BLaER1 (cell line): ENCODE measurements around the gene GIPC1.
"Not testable (repeated sequence)": the region's sequence is repeated elsewhere in the genome, so short reads cannot be mapped to it uniquely, and the experiment has no call there.

ENCODE experiments used
- H3K27ac ChIP-seq: shearing (Covaris generic); formaldehyde crosslinking; 2 replicates; pipeline ENCODE4 v1.8.1; 2022
- H3K27me3 ChIP-seq: shearing (Covaris generic); formaldehyde crosslinking; 2 replicates; pipeline ENCODE4 v1.8.1; 2022
- H3K36me3 ChIP-seq: shearing (Covaris generic); formaldehyde crosslinking; 2 replicates; pipeline ENCODE4 v1.8.1; 2022
- H3K4me1 ChIP-seq: shearing (Covaris generic); formaldehyde crosslinking; 2 replicates; pipeline ENCODE4 v1.8.1; 2022
- H3K4me2 ChIP-seq: shearing (Covaris generic); formaldehyde crosslinking; 2 replicates; pipeline ENCODE4 v1.8.1; 2022
- H3K4me3 ChIP-seq: shearing (Covaris generic); formaldehyde crosslinking; 2 replicates; pipeline ENCODE4 v1.8.1; 2022
- H3K9ac ChIP-seq: shearing (Covaris generic); formaldehyde crosslinking; 2 replicates; pipeline ENCODE4 v1.8.1; 2022
- H3K9me3 ChIP-seq: shearing (Covaris generic); formaldehyde crosslinking; 2 replicates; pipeline ENCODE4 v1.8.1; 2022
- H4K20me1 ChIP-seq: shearing (Covaris generic); formaldehyde crosslinking; 2 replicates; pipeline ENCODE4 v1.8.1; 2022
- Cebpa-rat ChIP-seq: shearing (Covaris generic); IDR thresholded peaks from 2 replicates; pipeline ENCODE4 v1.8.1; 2022

Gene GIPC1

DNA sequence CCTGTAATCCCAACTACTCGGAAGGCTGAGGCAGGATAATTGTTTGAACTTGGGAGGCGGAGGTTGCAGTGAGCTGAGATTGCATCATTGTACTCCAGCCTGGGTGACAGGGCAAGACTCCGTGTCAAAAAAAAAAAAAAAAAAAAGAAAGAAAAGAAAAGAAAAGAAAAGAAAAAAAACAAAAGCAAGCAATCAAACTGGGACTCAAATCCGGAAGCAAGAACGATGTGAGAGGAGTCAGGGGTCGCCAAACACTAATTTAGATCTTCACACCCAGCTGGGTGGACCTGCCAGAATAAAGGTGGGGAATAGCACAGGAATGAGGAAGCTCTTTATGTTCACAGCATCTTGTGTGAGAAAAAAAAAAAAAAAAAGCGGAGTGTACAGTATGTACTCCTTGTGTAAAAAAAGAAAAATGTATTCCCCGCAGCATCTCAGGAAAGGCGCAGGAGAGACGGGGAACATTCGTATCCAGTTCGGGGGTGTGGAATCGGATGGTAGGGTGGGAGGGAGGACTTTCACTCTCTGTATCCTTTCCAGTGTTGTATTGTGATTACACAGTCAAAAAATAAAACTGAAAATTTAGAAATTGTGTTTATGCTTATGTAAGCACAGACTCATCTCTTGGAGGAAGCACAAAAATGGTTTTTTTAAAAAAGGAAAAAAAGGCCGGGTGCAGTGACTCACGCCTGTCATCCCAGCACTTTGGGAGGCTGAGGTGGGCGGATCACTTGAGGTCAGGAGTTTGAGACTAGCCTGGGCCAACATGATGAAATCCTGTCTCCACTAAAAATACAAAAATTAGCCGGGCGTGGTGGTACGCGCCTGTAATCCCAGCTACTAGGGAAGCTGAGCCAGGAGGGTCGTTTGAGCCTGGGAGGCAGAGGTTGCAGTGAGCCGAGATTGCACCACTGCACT lies 14.6 kb upstream of the GIPC1 start:
- Histone ChIP-seq H3K36me3 (peaks cover 32% of the 10 kb centered on the region), H3K27ac (no peak overlapping the region), H3K9me3 (no peaks in the 10 kb centered on the region), H3K4me1 (peaks cover 43% of the 10 kb centered on the region), H3K4me3 (no peak overlapping the region), H3K9ac (no peak overlapping the region), H3K4me2 (no peak overlapping the region), H3K27me3 (no peaks in the 10 kb centered on the region), H4K20me1 (peaks cover 27% of the 10 kb centered on the region)
- TF ChIP-seq Cebpa-rat, result no peak

DNA sequence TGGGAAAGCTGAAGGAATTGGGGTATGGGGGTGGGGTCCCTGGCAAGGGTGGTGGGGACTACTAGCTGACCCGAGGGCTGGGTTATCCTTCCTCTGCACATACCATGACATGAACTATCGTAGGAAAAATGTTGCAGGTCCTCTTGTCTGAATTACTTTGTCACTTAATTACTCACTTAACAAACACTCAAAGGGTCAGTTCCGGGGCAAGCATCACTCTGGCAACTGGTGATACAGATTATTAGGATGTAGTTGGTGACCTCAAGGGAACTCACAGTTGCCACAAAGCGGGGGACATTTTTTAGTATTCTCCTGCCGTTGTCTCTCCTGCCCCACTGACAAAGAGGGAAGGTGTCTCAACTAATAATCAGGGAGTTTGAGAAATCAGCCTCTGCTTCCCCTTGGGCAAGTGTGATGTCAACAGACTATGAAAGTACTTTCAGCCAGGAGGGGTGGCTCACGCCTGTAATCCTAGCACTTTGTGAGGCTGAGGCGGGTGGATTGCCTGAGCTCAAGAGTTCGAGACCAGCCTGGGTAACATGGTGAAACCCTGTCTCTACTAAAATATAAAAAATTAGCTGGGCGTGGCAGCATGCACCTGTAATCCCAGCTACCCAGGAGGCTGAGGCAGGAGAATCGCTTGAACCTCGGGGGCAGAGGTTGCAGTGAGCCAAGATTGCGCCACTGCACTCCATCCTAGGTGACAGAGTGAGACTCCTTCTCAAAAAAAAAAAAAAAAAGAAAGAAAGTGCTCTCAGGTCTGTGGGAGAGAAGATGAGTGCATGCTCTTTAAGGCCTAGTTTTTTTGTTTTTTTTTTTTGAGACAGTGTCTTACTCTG lies 12.0 kb upstream of the GIPC1 start:
- H3K4me2 ChIP-seq, result no peak overlapping the region
- H3K9ac ChIP-seq, result no peak overlapping the region
- H3K27me3 ChIP-seq, result no peaks in the 10 kb centered on the region
- H3K36me3 ChIP-seq, result peaks cover 6% of the 10 kb centered on the region; the same call in 1 of the 2 replicates
- H3K4me1 ChIP-seq, result peaks cover 29% of the 10 kb centered on the region
- H3K4me3 ChIP-seq, result no peak overlapping the region
- no peak overlapping the region for H3K27ac ChIP-seq
- H3K9me3 ChIP-seq, result no peaks in the 10 kb centered on the region
- TF ChIP-seq Cebpa-rat, result no peak
- 0 out of 2 replicates have a peak, but pooled peaks cover under 1% of the 10 kb centered on the region for H4K20me1 ChIP-seq

DNA sequence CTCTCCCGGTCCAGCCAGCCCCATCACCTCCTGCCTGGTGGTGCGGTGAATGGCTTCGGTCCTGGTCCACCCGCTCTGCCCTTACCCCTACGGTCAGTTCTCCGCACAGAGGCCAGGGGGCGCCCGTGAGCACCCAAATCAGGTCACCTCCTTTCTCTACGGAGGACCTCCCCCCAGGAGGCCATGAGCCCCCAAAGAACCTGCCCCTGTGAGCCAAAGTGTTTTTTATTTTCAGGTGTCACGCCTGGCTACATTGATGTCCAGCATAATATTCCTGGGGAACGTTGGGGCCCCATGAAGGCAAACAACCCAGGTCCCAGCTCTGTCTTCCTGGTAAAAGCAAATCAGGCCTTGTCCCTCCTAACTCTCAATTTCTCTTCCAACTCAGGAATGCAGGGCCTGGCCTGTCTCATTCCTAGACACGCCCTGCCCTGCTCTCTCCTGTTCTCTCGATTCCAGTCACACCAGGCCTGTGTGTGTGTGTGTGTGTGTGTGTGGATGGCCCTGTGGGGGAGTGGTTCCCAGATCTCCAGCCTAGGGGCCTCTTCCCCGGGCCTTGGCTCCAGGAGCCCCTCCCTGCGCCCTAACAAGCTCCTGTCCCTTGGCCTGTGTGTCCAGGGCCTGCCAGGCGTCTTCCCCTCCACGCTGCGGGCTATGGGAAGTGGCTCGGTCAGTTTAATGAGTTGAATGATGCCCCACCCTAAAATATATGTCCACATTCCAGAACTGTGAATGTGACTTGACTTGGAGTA lies 9.7 kb upstream of the GIPC1 start:
- Histone ChIP-seq H3K4me2 (no peak overlapping the region), H3K27ac (no peak overlapping the region), H3K9me3 (no peaks in the 10 kb centered on the region), H3K36me3 (no peaks in the 10 kb centered on the region), H3K4me1 (peaks cover 22% of the 10 kb centered on the region), H4K20me1 (no peaks in the 10 kb centered on the region), H3K9ac (no peak overlapping the region), H3K27me3 (no peaks in the 10 kb centered on the region), H3K4me3 (no peak overlapping the region)
- no peak for TF ChIP-seq Cebpa-rat

DNA sequence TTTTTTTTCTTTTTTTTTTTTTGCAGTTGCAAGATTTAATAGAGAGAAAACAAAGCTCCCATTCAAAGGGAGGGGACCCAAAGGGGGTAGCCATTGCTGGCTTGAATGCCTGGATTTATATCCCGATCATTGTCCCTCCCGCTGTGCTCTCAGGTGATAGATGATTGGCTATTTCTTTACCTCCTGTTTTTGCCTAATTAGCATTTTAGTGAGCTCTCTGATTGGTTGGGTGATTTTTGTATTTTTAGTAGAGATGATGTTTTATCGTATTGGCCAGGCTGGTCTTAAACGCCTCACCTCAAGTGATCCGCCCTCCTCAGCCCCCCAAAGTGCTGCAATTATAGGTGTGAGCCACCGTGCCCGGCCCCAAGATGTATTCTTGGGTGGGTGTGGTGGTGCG lies 8.6 kb upstream of the GIPC1 start:
- H3K9ac ChIP-seq, H4K20me1 ChIP-seq, H3K4me2 ChIP-seq, H3K27ac ChIP-seq, H3K4me3 ChIP-seq, H3K27me3 ChIP-seq, H3K36me3 ChIP-seq, H3K9me3 ChIP-seq: not testable (repeated sequence)
- peaks cover 20% of the 10 kb centered on the region for H3K4me1 ChIP-seq

DNA sequence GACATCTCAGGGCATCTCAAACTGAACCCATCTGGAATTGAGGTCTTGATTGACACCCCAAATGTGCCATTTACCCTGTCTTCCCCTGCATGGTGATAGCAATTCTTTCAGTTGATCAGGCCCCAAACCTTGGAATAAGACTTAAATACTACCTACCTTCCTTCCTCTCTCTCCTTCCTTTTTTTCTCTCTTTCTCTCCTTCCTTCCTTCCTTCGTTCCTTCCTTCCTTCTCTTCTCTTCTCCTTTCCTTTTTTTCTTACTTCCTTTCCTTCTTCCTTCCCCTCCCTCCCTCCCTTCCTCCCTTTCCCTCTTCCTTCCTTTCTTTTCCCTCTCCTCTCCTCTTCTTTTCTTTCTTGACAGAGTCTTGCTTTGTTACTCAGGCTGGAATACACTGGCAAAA lies 7.4 kb upstream of the GIPC1 start:
- no peaks in the 10 kb centered on the region for H3K36me3 ChIP-seq
- no peak overlapping the region for H3K27ac ChIP-seq
- peaks cover 20% of the 10 kb centered on the region for H3K4me1 ChIP-seq
- no peak overlapping the region for H3K9ac ChIP-seq
- H3K9me3 ChIP-seq, result no peaks in the 10 kb centered on the region
- no peak overlapping the region; the same call in 1 of the 2 replicates for H3K4me2 ChIP-seq
- no peak overlapping the region for H3K4me3 ChIP-seq
- TF ChIP-seq Cebpa-rat, result no peak
- H3K27me3 ChIP-seq, result no peaks in the 10 kb centered on the region
- no peaks in the 10 kb centered on the region for H4K20me1 ChIP-seq

DNA sequence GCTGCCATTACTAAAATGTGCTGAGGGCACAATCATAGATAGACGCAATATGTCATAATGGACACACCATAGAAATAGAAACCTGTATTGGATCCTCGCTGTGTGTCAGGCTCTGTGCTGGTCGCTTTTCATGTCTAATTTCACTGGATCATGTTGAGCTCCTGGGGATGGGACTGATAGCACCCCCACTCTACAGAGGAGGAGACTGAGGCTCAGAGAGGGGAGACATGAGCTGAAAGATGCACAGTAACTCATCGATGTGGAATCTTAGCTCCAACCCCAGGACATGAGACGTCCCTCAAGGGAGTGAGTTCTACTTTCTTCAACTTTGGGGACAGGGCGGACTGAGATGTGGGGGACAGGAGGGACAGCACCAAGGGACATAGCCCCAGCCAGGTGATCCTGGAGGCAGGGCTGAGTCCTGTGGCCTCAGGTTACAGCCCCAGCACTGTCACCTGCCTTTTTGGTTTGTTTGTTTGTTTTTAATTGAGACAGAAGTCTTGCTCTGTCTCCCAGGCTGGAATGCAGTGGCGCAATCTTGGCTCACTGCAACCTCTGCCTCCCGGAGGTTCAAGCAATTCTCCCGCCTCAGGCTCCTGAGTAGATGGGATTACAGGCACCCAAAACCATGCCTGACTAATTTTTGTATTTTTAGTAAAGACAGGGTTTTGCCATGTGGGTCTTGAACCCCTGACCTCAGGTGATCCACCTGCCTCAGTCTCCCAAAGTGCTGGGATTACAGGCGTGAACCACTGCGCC lies 6.6 kb upstream of the GIPC1 start:
- H3K9me3 ChIP-seq, result no peaks in the 10 kb centered on the region
- H3K4me2 ChIP-seq, result no peak overlapping the region
- H3K27me3 ChIP-seq, result no peaks in the 10 kb centered on the region
- H3K36me3 ChIP-seq, result no peaks in the 10 kb centered on the region
- H3K4me3 ChIP-seq, result no peak overlapping the region
- no peak for TF ChIP-seq Cebpa-rat
- H3K9ac ChIP-seq, result no peak overlapping the region
- H3K4me1 ChIP-seq, result peaks cover 20% of the 10 kb centered on the region
- H4K20me1 ChIP-seq, result no peaks in the 10 kb centered on the region
- no peak overlapping the region for H3K27ac ChIP-seq

DNA sequence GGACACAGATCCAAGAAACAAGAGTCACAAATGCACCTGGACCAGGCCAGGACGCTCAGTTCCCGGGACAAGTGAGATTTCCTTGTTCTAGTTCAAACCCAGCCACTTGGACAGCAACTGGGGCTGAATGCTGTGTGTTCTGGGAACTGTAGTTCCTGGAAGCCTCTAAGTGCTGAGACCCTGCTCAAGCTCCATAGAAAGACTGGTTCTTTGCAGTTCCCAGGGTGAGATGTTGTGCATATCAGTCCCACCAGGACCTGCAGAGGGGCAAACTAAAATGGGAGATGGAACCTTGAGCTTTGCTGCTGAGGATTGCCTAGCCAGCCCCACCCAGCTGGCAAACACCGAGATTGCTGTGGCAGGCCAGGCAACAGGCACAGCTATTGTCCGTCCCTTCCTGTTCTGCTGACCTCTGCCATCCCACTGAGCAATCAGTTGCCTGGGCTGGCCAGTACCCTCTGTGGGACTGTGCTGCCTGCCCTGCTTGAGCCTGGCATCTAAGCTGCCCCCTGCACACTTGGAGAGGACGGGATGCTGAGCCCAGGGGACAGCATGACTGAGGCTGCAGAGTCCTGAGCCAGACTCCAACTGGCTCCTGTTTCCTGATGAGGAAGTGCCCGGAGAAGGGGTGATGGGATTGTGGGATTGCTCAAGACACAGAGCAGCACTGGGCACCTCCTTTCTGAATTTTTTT lies 1.4 kb upstream of the GIPC1 start:
- Histone ChIP-seq H3K27me3 (no peaks in the 10 kb centered on the region), H3K9ac (no peak overlapping the region), H4K20me1 (peaks cover 7% of the 10 kb centered on the region; the same call in 1 of the 2 replicates), H3K27ac (no peak overlapping the region), H3K4me1 (peaks cover 22% of the 10 kb centered on the region), H3K4me2 (peak overlapping the region; percentile 90; the same call in 1 of the 2 replicates), H3K36me3 (0 out of 2 replicates have a peak, but pooled peaks cover 4% of the 10 kb centered on the region), H3K9me3 (no peaks in the 10 kb centered on the region), H3K4me3 (no peak overlapping the region)
- TF ChIP-seq Cebpa-rat, result no peak

DNA sequence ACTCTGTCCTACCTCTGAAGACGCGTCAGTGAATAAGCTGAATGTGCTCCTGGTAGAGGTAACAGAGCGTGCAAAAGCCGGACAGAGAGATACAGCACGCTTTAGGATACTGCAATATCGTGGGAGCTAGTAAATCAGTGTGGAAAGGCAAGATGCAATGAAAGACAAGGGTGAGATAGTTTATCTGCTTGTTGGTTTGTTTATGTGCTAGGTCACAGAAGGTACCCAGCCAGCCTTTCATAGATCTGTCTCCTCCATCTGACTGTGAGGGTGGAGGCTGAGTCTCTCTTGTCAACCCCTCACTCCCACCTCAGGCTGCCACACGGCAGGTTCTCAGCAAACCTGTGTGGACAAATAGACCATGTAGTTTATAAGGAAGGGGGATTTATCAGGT lies 904 bp upstream of the GIPC1 start:
- Histone ChIP-seq H3K27ac (no peak overlapping the region), H3K36me3 (0 out of 2 replicates have a peak, but pooled peaks cover 6% of the 10 kb centered on the region), H3K9me3 (no peaks in the 10 kb centered on the region), H3K4me3 (peak overlapping the region; percentile 76; the same call in 1 of the 2 replicates), H3K4me1 (peaks cover 22% of the 10 kb centered on the region), H3K27me3 (no peaks in the 10 kb centered on the region), H3K9ac (no peak overlapping the region), H4K20me1 (peaks cover 7% of the 10 kb centered on the region; the same call in 1 of the 2 replicates), H3K4me2 (peak overlapping the region; percentile 90)
- no peak for TF ChIP-seq Cebpa-rat
